ENCODE results near the gene TRAK2. TPM values are rescaled to one million over a fixed set of nuclear protein-coding genes. Genes with fewer than 3 reads are reported as not detected.
"Not testable (repeated sequence)": the region's sequence is repeated elsewhere in the genome, so short reads cannot be mapped to it uniquely, and the experiment has no call there.

Gene TRAK2
- total and polyA plus RNA-seq, 2 donors (not counting 1 experiment from before 2014, with no cell fraction given), result 16.9 to 21.6 TPM

GRCh38 chr2:201440182-201440581 is 11.1 kb downstream of the TRAK2 start:
- Histone ChIP-seq H3K9me3 (ENCODE audit: control extremely low read depth in 1 of 3, control insufficient read depth in 2 of 3, insufficient read depth in 1 of 3, low read length in 2 of 3) (no peaks in the 10 kb centered on the region), H3K36me3 (replicated peaks in 1 of 2; ENCODE audit: control extremely low read depth in 1 of 2, control insufficient read depth in 1 of 2, extremely low read depth in 1 of 2, insufficient read depth in 2 of 2, low read length in 1 of 2) (peaks cover 0 to 6% of the 10 kb centered on the region in 2 experiments), H3K4me1 (ENCODE audit: control insufficient read depth in 2 of 2, insufficient read depth in 2 of 2, low read length in 2 of 2) (peaks cover 24 to 27% of the 10 kb centered on the region in 2 donors), H3K79me2 (ENCODE audit: control insufficient read depth, insufficient read depth, low read length) (peaks cover 83% of the 10 kb centered on the region), H3K4me3 (ENCODE audit: control extremely low read depth in 1 of 5, extremely low read depth in 1 of 5, insufficient read depth in 1 of 5, low read depth in 2 of 5, low read length in 4 of 5) (no peak overlapping the region), H2AFZ (ENCODE audit: insufficient read depth, low read depth, low read length, poor library complexity, severe bottlenecking) (no peak overlapping the region), H3K4me2 (replicated peaks; ENCODE audit: low read depth, low read length, poor library complexity, severe bottlenecking) (peak overlapping the region; percentile 17), H3K27me3 (replicated peaks in 1 of 4; ENCODE audit: control extremely low read depth in 1 of 4, control insufficient read depth in 3 of 4, insufficient read depth in 4 of 4, low read length in 3 of 4) (no peaks in the 10 kb centered on the region), H3K27ac (ENCODE audit: low read length in 2 of 2) (peak overlapping the region in 1 of 2 donors; percentile 16), H3K9ac (ENCODE audit: low read length) (no peak overlapping the region), H4K20me1 (ENCODE audit: control insufficient read depth, insufficient read depth, low read length, poor library complexity, severe bottlenecking) (peaks cover 38% of the 10 kb centered on the region)
- Mint-ChIP-seq H3K27ac (no peak overlapping the region), H3K4me1 (peaks cover 41% of the 10 kb centered on the region), H3K4me3 (no peak overlapping the region), H3K9me3 (ENCODE audit: insufficient read depth) (no peaks in the 10 kb centered on the region), H3K27me3 (no peaks in the 10 kb centered on the region)
- WGBS (ENCODE audit: insufficient coverage), result 82% methylated on average over 1 of the region's 1 CpG
- DNase-seq, result no peak
- TF ChIP-seq EZH2 (IDR thresholded peaks at IDR 0.05; ENCODE audit: borderline replicate concordance, insufficient read depth, low read depth, low read length, poor library complexity, severe bottlenecking) (no peak), CTCF (IDR thresholded peaks at IDR 0.05) (no peak)
- POLR2A ChIA-PET, result no interaction called here
- CTCF ChIA-PET, result interaction anchor here (0.7 to 1.1 kb wide), 2 partner anchors 9 kb away, joined by 4 to 5 read pairs; no protein-coding TSS in a partner anchor
- intact Hi-C loops (cut with micrococcal nuclease), result no loop called here
- no peak for ATAC-seq (ENCODE audit: low read depth)

GRCh38 chr2:201439336-201439922 is 11.8 kb downstream of the TRAK2 start:
- not testable (repeated sequence) for H3K27me3 ChIP-seq (replicated peaks in 1 of 4; ENCODE audit: control extremely low read depth in 1 of 4, control insufficient read depth in 3 of 4, insufficient read depth in 4 of 4, low read length in 3 of 4); H3K9me3 Mint-ChIP-seq (ENCODE audit: insufficient read depth)
- POLR2A ChIA-PET, result interaction anchor here (0.7 kb wide), 1 partner anchor 8 kb away, joined by 3 read pairs; no protein-coding TSS in a partner anchor

More at GRCh38 chr2:201439336-201439922, 11.8 kb downstream of the TRAK2 start:
- ATAC-seq (ENCODE audit: low read depth); H3K4me2 ChIP-seq (replicated peaks; ENCODE audit: low read depth, low read length, poor library complexity, severe bottlenecking); H2AFZ ChIP-seq (ENCODE audit: insufficient read depth, low read depth, low read length, poor library complexity, severe bottlenecking); H3K27ac Mint-ChIP-seq; H3K9ac ChIP-seq (ENCODE audit: low read length); H3K36me3 ChIP-seq (replicated peaks in 1 of 2; ENCODE audit: control extremely low read depth in 1 of 2, control insufficient read depth in 1 of 2, extremely low read depth in 1 of 2, insufficient read depth in 2 of 2, low read length in 1 of 2); H3K4me3 Mint-ChIP-seq; H3K27me3 Mint-ChIP-seq; H3K9me3 ChIP-seq (ENCODE audit: control extremely low read depth in 1 of 3, control insufficient read depth in 2 of 3, insufficient read depth in 1 of 3, low read length in 2 of 3); intact Hi-C loops (cut with micrococcal nuclease); DNase-seq; H3K4me3 ChIP-seq (ENCODE audit: control extremely low read depth in 1 of 5, extremely low read depth in 1 of 5, insufficient read depth in 1 of 5, low read depth in 2 of 5, low read length in 4 of 5); H3K27ac ChIP-seq (ENCODE audit: low read length in 2 of 2): not testable (repeated sequence)
- peaks cover 39% of the 10 kb centered on the region for H3K4me1 Mint-ChIP-seq
- CTCF ChIA-PET, result interaction anchor here (1.1 kb wide), 1 partner anchor 8 kb away, joined by 5 read pairs; no protein-coding TSS in a partner anchor
- Histone ChIP-seq H3K79me2 (ENCODE audit: control insufficient read depth, insufficient read depth, low read length) (peaks cover 84% of the 10 kb centered on the region), H3K4me1 (ENCODE audit: control insufficient read depth in 2 of 2, insufficient read depth in 2 of 2, low read length in 2 of 2) (peaks cover 24 to 27% of the 10 kb centered on the region in 2 donors), H4K20me1 (ENCODE audit: control insufficient read depth, insufficient read depth, low read length, poor library complexity, severe bottlenecking) (peaks cover 38% of the 10 kb centered on the region)
- no CpG with 5 or more reads among the region's 3 CpGs for WGBS (ENCODE audit: insufficient coverage)

Data from B cell (primary cell).